Stimulated activated CD4-positive, alpha-beta T cell treated with anti-CD3 and anti-CD28 coated beads, Interleukin-2, amount 100 ng/mL, for 48 hours (primary cell): ENCODE results near the gene SCYL1.

ENCODE experiments used
- DNase-seq, 2 donors: peaks; one replicate each; pipeline ENCODE4 v3.0.0-alpha.2; 2020

Gene SCYL1

GRCh38 chr11:65572356-65573051 is 47.6 kb downstream of the SCYL1 start, which contains the start of gene FAM89B:
TSS of gene FAM89B (plus strand) at chr11:65572538. CDS start at chr11:65572670, 132 bp downstream.
- DNase-seq, result peak; percentile 83 to 85

- no peak for DNase-seq
Measured at GRCh38 chr11:65573391-65574079, 48.7 kb downstream of the SCYL1 start.

DNA sequence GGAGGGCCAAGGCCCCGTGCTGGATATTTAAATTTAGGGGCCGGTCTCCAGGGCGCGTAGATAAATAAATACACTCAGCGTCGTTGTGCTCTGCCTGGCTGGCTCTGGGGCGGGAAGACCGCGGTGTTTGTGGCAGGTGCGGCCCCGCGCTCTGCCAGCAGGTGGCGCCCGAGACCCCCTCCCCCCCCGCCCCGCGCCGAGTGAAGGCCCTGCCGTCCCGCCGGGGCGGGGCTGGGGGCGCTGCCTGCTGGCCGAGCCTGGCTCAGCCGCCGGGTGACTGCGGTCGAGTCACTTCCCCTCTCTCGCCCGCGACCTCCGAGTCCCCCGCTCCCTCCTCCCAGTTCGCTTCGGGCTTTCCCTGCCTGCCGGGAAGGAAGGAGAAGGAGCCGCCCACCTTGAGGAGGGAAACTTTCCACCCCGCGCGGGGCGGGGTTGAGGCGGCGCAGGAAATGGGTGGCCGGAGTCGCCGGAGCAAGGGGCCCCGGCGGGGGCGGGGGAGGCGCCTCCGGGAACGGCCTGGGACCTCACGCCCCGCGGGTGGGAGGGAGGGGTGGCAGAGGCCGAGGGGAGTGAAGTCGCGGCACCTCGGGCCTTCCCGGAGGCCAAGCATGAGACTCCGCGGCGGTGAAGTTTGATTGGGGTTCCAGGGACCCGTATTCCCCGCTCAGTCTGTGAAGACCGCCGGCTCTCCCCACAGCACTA is 49.4 kb downstream of the SCYL1 start:
- DNase-seq, result peak; percentile 85 to 86

DNA sequence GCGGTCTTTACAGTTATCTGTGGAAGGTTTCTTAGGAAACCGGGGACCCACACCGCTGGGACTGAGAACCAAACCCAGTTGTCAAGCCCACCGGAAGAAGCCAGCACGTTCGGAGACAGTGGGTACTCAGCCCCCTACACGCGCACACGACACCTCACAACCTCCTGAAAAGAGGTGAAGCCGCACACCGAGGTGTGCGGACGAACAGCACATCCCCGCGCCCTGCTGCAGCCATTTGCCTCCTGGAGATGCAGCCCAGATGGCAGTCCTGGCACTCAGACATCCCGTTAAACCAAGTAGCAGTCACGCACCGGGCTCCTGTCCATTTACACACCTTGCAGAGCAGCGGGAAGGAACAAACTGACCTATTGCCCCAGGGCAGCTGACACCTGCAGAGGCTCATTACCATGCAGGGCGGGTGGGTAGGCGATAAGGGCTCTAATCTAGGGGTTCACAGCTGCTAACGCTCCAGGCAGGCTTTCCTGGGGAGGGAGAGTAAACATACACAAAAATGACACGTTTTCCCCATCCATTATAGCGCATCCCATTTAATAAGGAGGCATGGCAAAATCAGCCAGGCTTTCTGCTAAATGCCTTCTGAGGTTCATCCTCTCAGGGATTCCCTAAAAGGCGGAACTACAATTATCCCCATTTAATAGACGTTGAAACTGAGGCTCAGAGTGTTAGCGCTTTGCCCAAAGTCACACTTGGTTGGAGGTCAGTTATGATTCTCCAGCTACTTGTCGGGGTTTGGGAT is 50.1 kb downstream of the SCYL1 start:
- no peak for DNase-seq

DNA sequence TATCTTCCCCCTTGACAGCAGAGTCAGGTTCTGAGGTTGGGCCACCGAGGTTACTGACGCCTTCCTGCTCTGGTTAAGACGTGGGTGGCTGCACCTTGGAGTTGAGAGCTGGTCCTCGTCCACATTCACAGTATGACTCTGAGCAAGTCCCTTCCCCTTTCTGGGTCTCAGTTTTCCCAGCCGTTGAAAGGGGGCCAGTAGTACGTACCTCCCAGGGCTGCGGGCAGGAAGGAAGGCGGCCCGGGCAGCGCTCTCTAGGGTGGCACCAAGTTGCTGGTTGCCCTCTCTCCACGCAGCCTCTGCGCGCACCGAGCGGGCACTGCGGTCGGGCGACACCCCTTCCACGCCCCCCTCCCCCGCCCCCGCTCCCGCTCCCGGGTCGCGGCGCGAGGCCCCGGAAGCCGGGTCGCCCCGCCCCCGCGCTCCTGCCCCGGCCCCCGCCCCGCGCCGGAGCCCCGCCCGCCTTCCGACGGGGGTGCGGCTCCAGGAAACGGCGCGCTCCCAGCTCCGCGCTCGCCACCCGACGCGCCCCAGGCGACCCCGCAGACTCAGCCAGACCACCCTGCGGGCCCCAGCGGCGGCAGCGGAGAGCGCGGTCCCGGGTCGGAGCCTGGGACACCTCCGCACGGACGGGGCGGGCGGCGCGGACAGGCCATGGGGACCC is 50.8 kb downstream of the SCYL1 start, which contains the start of gene EHBP1L1:
Gene EHBP1L1 (plus strand): TSS at position 486 of the 664 bp plus-strand sequence. CDS start 250 bp downstream, outside the sequence.
- peak; percentile 61 to 73 for DNase-seq

GRCh38 chr11:65576232-65576866 is 51.5 kb downstream of the SCYL1 start:
- no peak for DNase-seq

DNA sequence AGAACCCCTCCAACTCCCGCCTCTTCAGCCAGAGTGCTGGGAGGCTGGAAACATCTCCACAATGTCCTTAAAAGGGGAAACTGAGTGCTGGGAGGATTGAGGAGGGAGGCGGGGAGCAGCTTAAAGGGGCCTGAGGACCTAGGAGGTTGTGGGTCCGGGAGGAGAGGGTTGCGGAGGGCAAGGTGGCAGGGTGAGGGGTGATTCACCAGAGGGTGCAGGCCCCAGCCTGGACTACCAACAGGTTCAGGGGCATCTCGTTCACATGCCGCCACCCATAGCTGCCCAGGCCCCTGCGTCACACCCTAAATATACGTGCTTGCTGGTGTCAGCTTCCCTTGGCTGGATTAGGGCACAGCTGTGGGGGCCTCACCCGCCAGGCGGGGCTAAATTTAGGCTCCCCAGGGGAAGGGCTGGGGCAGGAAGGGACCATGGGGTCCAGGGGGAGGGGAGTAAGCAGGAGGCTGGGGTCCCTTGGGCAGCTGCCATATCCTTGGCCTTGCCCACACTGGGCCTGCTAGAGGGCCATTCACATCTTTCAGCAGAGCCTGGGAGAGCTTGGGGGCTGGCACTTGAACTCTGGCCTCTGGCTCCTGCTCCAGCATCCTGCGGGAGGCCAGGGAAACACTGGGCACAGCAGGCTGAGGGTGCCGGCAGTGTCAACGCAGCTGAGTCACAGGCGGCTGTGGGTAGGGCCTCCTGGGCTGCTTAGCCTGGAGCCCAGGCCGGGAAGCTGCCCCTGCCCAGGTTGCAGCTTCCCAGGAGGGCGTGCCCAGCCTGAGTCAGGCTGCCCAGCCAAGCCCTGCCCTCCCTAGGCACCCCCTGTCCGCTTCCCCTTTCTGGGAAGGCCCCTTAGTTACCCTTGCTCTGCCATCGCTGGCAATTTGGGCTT is 52.2 kb downstream of the SCYL1 start:
- no peak for DNase-seq

GRCh38 chr11:65577756-65578109 is 52.9 kb downstream of the SCYL1 start:
- DNase-seq, result no peak

DNA sequence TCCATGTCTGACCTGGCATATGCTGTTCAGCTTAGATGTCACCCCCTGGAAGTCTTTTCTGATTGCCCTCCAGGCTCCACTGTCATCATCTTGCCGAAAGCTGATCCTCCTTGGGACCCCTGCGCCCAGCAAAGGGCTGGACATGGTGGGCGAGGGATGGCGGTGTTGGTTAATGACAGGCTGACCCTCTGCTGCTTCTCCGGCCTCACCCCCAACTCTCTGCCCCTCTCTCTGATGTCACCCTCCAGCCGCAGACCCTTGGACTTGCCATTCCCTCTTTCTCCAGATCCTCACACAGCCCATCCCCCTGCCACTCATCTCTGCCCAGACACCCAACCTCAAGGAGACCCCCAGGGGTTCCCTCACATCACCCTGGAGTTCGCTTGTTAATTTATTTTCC is 53.3 kb downstream of the SCYL1 start:
- DNase-seq, result no peak

- no peak for DNase-seq
Measured at GRCh38 chr11:65578667-65579066, 53.8 kb downstream of the SCYL1 start.

- no peak for DNase-seq
Measured at GRCh38 chr11:65579291-65579690, 54.4 kb downstream of the SCYL1 start.

- no peak for DNase-seq
Measured at GRCh38 chr11:65580031-65580692, 55.3 kb downstream of the SCYL1 start.

- no peak for DNase-seq
Measured at GRCh38 chr11:65580756-65581155, 55.9 kb downstream of the SCYL1 start.

GRCh38 chr11:65581928-65582327 is 57.0 kb downstream of the SCYL1 start:
- DNase-seq, result no peak

DNA sequence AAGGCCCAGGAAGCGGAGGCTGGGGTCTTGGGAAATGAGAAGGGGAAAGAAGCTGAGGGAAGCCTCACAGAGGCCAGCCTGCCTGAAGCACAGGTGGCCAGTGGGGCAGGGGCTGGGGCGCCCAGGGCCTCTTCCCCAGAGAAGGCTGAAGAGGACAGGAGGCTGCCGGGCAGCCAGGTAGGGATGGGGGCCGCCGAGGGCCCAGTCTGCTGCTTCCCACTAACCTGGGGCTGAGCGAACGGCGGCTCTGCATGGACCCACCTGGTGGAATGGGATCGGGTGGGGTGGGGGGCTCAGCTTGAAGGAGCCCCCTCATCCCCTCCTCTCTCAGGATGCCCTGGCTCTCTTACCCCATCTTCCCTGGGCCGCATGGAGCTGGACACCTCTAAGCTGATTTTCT is 58.7 kb downstream of the SCYL1 start:
- DNase-seq, result no peak

DNA sequence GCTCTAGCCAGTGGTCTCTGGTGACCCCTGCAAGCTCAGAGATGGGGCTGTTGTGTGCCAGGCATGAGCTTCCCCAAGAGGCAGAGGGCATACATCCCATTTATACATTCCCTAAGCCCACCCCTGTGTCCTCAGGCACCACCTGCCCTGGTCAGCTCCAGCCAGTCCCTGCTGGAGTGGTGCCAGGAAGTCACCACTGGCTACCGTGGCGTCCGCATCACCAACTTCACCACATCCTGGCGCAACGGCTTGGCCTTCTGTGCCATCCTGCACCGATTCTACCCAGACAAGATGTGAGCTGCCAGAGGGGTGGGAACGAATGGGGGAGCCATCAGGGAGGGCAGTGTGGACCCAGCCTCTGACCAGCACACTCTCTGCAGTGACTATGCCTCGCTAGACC is 59.2 kb downstream of the SCYL1 start:
- no peak for DNase-seq

DNA sequence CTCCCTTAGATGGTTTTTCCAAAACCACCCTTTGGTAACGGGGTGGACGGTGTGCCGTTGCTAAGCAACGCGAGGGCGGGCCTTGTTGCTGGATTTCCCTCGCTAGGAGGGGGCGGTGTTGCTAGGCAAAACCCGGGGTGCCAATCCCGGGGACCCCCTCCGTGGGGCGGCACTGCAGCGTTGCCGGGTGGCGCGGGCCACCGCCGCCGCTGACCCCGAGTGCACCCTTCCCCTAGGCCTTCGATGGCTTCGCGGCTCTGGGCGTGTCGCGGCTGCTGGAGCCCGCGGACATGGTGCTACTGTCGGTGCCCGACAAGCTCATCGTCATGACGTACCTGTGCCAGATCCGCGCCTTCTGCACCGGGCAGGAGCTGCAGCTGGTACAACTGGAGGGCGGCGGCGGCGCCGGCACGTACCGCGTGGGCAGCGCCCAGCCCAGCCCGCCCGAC is 59.9 kb downstream of the SCYL1 start:
- DNase-seq, result no peak

GRCh38 chr11:65585396-65586246 is 60.7 kb downstream of the SCYL1 start:
- DNase-seq, result no peak

DNA sequence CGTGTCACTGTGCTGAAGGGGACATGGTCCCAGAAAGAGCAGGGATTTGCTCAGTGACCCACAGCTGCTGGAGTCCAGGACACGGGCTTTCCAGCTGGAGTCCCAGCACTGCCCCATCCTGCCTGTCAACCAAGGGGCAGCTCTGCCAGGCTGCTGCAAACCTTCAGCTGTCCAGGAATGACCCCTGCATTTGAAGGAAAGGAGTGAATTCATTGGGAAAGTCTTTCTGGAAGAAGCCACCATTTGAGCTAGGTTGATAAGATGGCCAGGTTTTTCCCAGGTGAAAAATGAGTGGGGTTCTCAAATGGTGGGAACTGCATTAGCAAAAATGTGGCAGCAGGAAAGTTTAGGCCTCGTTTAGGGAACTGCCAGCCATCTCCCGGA is 61.4 kb downstream of the SCYL1 start:
- DNase-seq, result no peak
